ENCODE data around the gene FFAR1.

The FFAR1 gene

GRCh38 chr19:35347930-35348298 is 212 bp downstream of the FFAR1 start:
- H3K4me2 ChIP-seq (ENCODE audit: low read depth, low read length), result no peak overlapping the region

GRCh38 chr19:35348911-35349611 is 1.4 kb downstream of the FFAR1 start:
- no peak overlapping the region for H2AFZ ChIP-seq (ENCODE audit: low read length)
- H3K4me2 ChIP-seq (ENCODE audit: low read depth, low read length), result no peak overlapping the region
- TF ChIP-seq CTCF (IDR thresholded peaks at IDR 0.05; ENCODE audit: low read length), result no peak
- TF ChIP-seq EZH2phosphoT487 (IDR thresholded peaks at IDR 0.05; ENCODE audit: low read length), result no peak
- TF ChIP-seq EZH2 (optimal IDR thresholded peaks at IDR 0.05; ENCODE audit: low read depth, low read length), result no peak
- no peak for DNase-seq
- H3K4me1 ChIP-seq (ENCODE audit: low read length), result no peaks in the 10 kb centered on the region
- peaks cover 93% of the 10 kb centered on the region for H3K27me3 ChIP-seq (replicated peaks; ENCODE audit: insufficient read depth, low read length)
- H4K20me1 ChIP-seq (ENCODE audit: insufficient read depth, low read length), result no peaks in the 10 kb centered on the region
- no peak overlapping the region for H3K27ac ChIP-seq (ENCODE audit: low read length)
- H3K79me2 ChIP-seq (ENCODE audit: low read length), result no peaks in the 10 kb centered on the region
- H3K9ac ChIP-seq (ENCODE audit: low read length), result no peak overlapping the region
- no peaks in the 10 kb centered on the region for H3K36me3 ChIP-seq (replicated peaks; ENCODE audit: insufficient read depth, low read length)
- H3K9me3 ChIP-seq (replicated peaks; ENCODE audit: insufficient read depth, low read length), result no peaks in the 10 kb centered on the region
- H3K4me3 ChIP-seq (ENCODE audit: low read length), result no peak overlapping the region
- no peaks in the 10 kb centered on the region for H3F3A ChIP-seq (ENCODE audit: insufficient read depth, low read length)
- H3K9me2 ChIP-seq (replicated peaks; ENCODE audit: insufficient read depth, low read length), result no peaks in the 10 kb centered on the region

More at GRCh38 chr19:35347930-35348298, 212 bp downstream of the FFAR1 start:
- H3K4me3 ChIP-seq (ENCODE audit: low read length), result no peak overlapping the region
- no peak for TF ChIP-seq EZH2 (optimal IDR thresholded peaks at IDR 0.05; ENCODE audit: low read depth, low read length)
- TF ChIP-seq CTCF (IDR thresholded peaks at IDR 0.05; ENCODE audit: low read length), result no peak
- no peak for TF ChIP-seq EZH2phosphoT487 (IDR thresholded peaks at IDR 0.05; ENCODE audit: low read length)
- no peaks in the 10 kb centered on the region for H3K9me2 ChIP-seq (replicated peaks; ENCODE audit: insufficient read depth, low read length)
- no peaks in the 10 kb centered on the region for H4K20me1 ChIP-seq (ENCODE audit: insufficient read depth, low read length)
- no peak overlapping the region for H3K27ac ChIP-seq (ENCODE audit: low read length)
- no peaks in the 10 kb centered on the region for H3F3A ChIP-seq (ENCODE audit: insufficient read depth, low read length)
- no peaks in the 10 kb centered on the region for H3K9me3 ChIP-seq (replicated peaks; ENCODE audit: insufficient read depth, low read length)
- no peak overlapping the region for H2AFZ ChIP-seq (ENCODE audit: low read length)
- H3K27me3 ChIP-seq (replicated peaks; ENCODE audit: insufficient read depth, low read length), result peaks cover 93% of the 10 kb centered on the region
- no peak for DNase-seq
- H3K9ac ChIP-seq (ENCODE audit: low read length), result no peak overlapping the region
- no peaks in the 10 kb centered on the region for H3K79me2 ChIP-seq (ENCODE audit: low read length)
- H3K4me1 ChIP-seq (ENCODE audit: low read length), result no peaks in the 10 kb centered on the region
- H3K36me3 ChIP-seq (replicated peaks; ENCODE audit: insufficient read depth, low read length), result no peaks in the 10 kb centered on the region

- no peaks in the 10 kb centered on the region for H3K79me2 ChIP-seq (ENCODE audit: low read length)
- no peaks in the 10 kb centered on the region for H3K9me2 ChIP-seq (replicated peaks; ENCODE audit: insufficient read depth, low read length)
- H3F3A ChIP-seq (ENCODE audit: insufficient read depth, low read length), result no peaks in the 10 kb centered on the region
- no peak overlapping the region for H3K27ac ChIP-seq (ENCODE audit: low read length)
- no peak overlapping the region for H3K9ac ChIP-seq (ENCODE audit: low read length)
- no peaks in the 10 kb centered on the region for H3K9me3 ChIP-seq (replicated peaks; ENCODE audit: insufficient read depth, low read length)
- H3K27me3 ChIP-seq (replicated peaks; ENCODE audit: insufficient read depth, low read length), result peaks cover 85% of the 10 kb centered on the region
- H2AFZ ChIP-seq (ENCODE audit: low read length), result no peak overlapping the region
- H4K20me1 ChIP-seq (ENCODE audit: insufficient read depth, low read length), result no peaks in the 10 kb centered on the region
- H3K4me1 ChIP-seq (ENCODE audit: low read length), result no peaks in the 10 kb centered on the region
- DNase-seq, result no peak
- no peak overlapping the region for H3K4me2 ChIP-seq (ENCODE audit: low read depth, low read length)
- TF ChIP-seq EZH2phosphoT487 (IDR thresholded peaks at IDR 0.05; ENCODE audit: low read length) (no peak), EZH2 (optimal IDR thresholded peaks at IDR 0.05; ENCODE audit: low read depth, low read length) (no peak), CTCF (IDR thresholded peaks at IDR 0.05; ENCODE audit: low read length) (no peak)
- H3K4me3 ChIP-seq (ENCODE audit: low read length), result no peak overlapping the region
- H3K36me3 ChIP-seq (replicated peaks; ENCODE audit: insufficient read depth, low read length), result no peaks in the 10 kb centered on the region
These were observed 2.2 kb downstream of the FFAR1 start for GRCh38 chr19:35349614-35350521.
